DOHH2 (cell line): Measurements from ENCODE around the gene RGR.

Experiments used
- H3F3A ChIP-seq: fragments of 200-600 bp; sonication (generic), shearing (Covaris generic); 2 replicates; pipeline ENCODE4 v1.6.0; 2016; ENCODE audit warnings: antibody characterized with exemption, mild to moderate bottlenecking; ENCODE audit not compliant: control insufficient read depth, insufficient read depth
- H3K27ac ChIP-seq: fragments of 200-600 bp; sonication (generic); 2 replicates; pipeline ENCODE4 v1.5.1; 2014; ENCODE audit warnings: low read depth, mild to moderate bottlenecking, low read length, moderate library complexity
- H3K27me3 ChIP-seq: fragments of 200-600 bp; sonication (generic); 2 replicates; pipeline ENCODE4 v1.6.1; 2014; ENCODE audit warnings: mild to moderate bottlenecking, low read length, mixed read lengths; ENCODE audit not compliant: control insufficient read depth
- H3K36me3 ChIP-seq: fragments of 200-600 bp; sonication (generic); 2 replicates; pipeline ENCODE4 v1.6.1; 2014; ENCODE audit warnings: mild to moderate bottlenecking, low read length, moderate library complexity, mixed read lengths; ENCODE audit not compliant: control insufficient read depth
- H3K4me1 ChIP-seq: fragments of 200-600 bp; sonication (generic); 2 replicates; pipeline ENCODE4 v1.6.1; 2014; ENCODE audit warnings: mild to moderate bottlenecking, low read length, mixed read lengths; ENCODE audit not compliant: control insufficient read depth
- H3K4me2 ChIP-seq: fragments of 200-600 bp; sonication (generic); 2 replicates; pipeline ENCODE4 v1.6.0; 2014; ENCODE audit warnings: mild to moderate bottlenecking, low read length, moderate library complexity
- H3K4me3 ChIP-seq: fragments of 200-600 bp; sonication (generic); 2 replicates; pipeline ENCODE4 v1.5.1; 2014; ENCODE audit warnings: mild to moderate bottlenecking, low read length, mixed read lengths
- H3K79me2 ChIP-seq: fragments of 200-600 bp; sonication (generic); 2 replicates; pipeline ENCODE4 v1.6.1; 2014; ENCODE audit warnings: mild to moderate bottlenecking, low read length, mixed read lengths; ENCODE audit not compliant: control insufficient read depth
- H3K9me2 ChIP-seq: fragments of 200-600 bp; sonication (generic); replicated peaks from 2 replicates; pipeline ENCODE4 v1.6.1; 2014; ENCODE audit warnings: mild to moderate bottlenecking, low read length, mixed read lengths; ENCODE audit not compliant: control insufficient read depth
- H3K9me3 ChIP-seq: fragments of 200-600 bp; sonication (generic); 2 replicates; pipeline ENCODE4 v1.6.1; 2014; ENCODE audit warnings: antibody characterized with exemption, low read length, mixed read lengths; ENCODE audit not compliant: control insufficient read depth, insufficient read depth
- H4K20me1 ChIP-seq: fragments of 200-600 bp; sonication (generic); 2 replicates; pipeline ENCODE4 v1.6.0; 2014; ENCODE audit warnings: low read depth, mild to moderate bottlenecking, antibody characterized with exemption, low read length, moderate library complexity; ENCODE audit not compliant: control insufficient read depth, insufficient read depth
- CTCF ChIP-seq: fragments of 200-600 bp; sonication (generic); IDR thresholded peaks from one replicate; pipeline ENCODE4 v1.5.1; 2014; ENCODE audit warnings: antibody characterized with exemption, mild to moderate bottlenecking, low read depth, low read length; ENCODE audit not compliant: poor library complexity, severe bottlenecking
- EZH2phosphoT487 ChIP-seq: fragments of 200-600 bp; sonication (generic); IDR thresholded peaks from 2 replicates; pipeline ENCODE4 v1.6.1; 2017; ENCODE audit warnings: borderline replicate concordance, mild to moderate bottlenecking, antibody characterized with exemption, low read length, moderate library complexity, mixed read lengths

Gene RGR

GRCh38 chr10:84308021-84308420 is 63.2 kb downstream of the RGR start:
- Histone ChIP-seq H4K20me1 (no peaks in the 10 kb centered on the region), H3K27me3 (peaks cover 22% of the 10 kb centered on the region), H3K4me2 (no peak overlapping the region), H3F3A (no peaks in the 10 kb centered on the region), H3K9me2 (no peaks in the 10 kb centered on the region), H3K4me1 (no peaks in the 10 kb centered on the region), H3K27ac (no peak overlapping the region), H3K79me2 (no peaks in the 10 kb centered on the region), H3K4me3 (no peak overlapping the region), H3K9me3 (no peaks in the 10 kb centered on the region), H3K36me3 (no peaks in the 10 kb centered on the region)
- TF ChIP-seq CTCF (no peak), EZH2phosphoT487 (no peak)

- H3K27ac ChIP-seq: no peak overlapping the region
- no peaks in the 10 kb centered on the region for H3K9me2 ChIP-seq
- H3K79me2 ChIP-seq: no peaks in the 10 kb centered on the region
- no peaks in the 10 kb centered on the region for H3F3A ChIP-seq
- H3K4me1 ChIP-seq: no peaks in the 10 kb centered on the region
- H3K9me3 ChIP-seq: no peaks in the 10 kb centered on the region
- H3K36me3 ChIP-seq: no peaks in the 10 kb centered on the region
- H3K4me2 ChIP-seq: no peak overlapping the region
- H4K20me1 ChIP-seq: no peaks in the 10 kb centered on the region
- H3K27me3 ChIP-seq: peaks cover 22% of the 10 kb centered on the region
- H3K4me3 ChIP-seq: no peak overlapping the region
- no peak for TF ChIP-seq CTCF
- no peak for TF ChIP-seq EZH2phosphoT487
These were observed 63.8 kb downstream of the RGR start for GRCh38 chr10:84308481-84309304.
